OCI-LY7 (cell line): Measurements from ENCODE around the gene PFDN1. TPM values are rescaled to one million over a fixed set of nuclear protein-coding genes. Genes with fewer than 3 reads are reported as not detected.

Experiments used
- BruUV-seq: library from RNA; stranded (reverse); fragments of 400-500 nt; replicated peaks from 2 replicates; lab custom pipeline; 2021; lab: Mats Ljungman, UMichigan
- CTCF ChIA-PET: fragments of 300-600 bp; sonication (Branson Sonifier 250); formaldehyde crosslinking; loops from one replicate; lab custom pipeline; 2022; ENCODE audit warnings: antibody characterized with exemption; ENCODE audit not compliant: unreplicated experiment; lab: Charles Lee
- POLR2A ChIA-PET: fragments of 300-600 bp; sonication (Branson Sonifier 250); formaldehyde crosslinking; loops from one replicate; lab custom pipeline; 2022; ENCODE audit warnings: antibody characterized with exemption; lab: Charles Lee
- DNase-seq: peaks from one replicate; pipeline ENCODE4 v3.0.0-alpha.2; 2015; ENCODE audit warnings: low spot score
- H2AFZ ChIP-seq: fragments of 200-600 bp; sonication (generic), shearing (Covaris generic); 2 replicates; pipeline ENCODE4 v1.6.1; 2014; ENCODE audit warnings: mild to moderate bottlenecking, antibody characterized with exemption, low read length, moderate library complexity
- H3K27ac ChIP-seq: fragments of 200-600 bp; sonication (generic); 2 replicates; pipeline ENCODE4 v1.5.1; 2014; ENCODE audit warnings: mixed run types, low read depth, mild to moderate bottlenecking, moderate library complexity, low read length, inconsistent platforms; ENCODE audit not compliant: poor library complexity, severe bottlenecking
- H3K36me3 ChIP-seq: fragments of 200-600 bp; sonication (generic); 2 replicates; pipeline ENCODE4 v1.6.1; 2014; ENCODE audit warnings: mild to moderate bottlenecking, antibody characterized with exemption, low read length, moderate library complexity, mixed read lengths; ENCODE audit not compliant: insufficient read depth
- H3K4me1 ChIP-seq: fragments of 200-600 bp; sonication (generic); 2 replicates; pipeline ENCODE4 v1.5.1; 2014; ENCODE audit warnings: mild to moderate bottlenecking, low read length; ENCODE audit not compliant: insufficient read depth, poor library complexity, severe bottlenecking
- H3K4me2 ChIP-seq: fragments of 200-600 bp; sonication (generic); 2 replicates; pipeline ENCODE4 v1.6.1; 2014; ENCODE audit warnings: mild to moderate bottlenecking, low read length
- H3K4me3 ChIP-seq: fragments of 200-600 bp; sonication (generic); 2 replicates; pipeline ENCODE4 v1.5.1; 2014; ENCODE audit warnings: mild to moderate bottlenecking, low read depth, low read length; ENCODE audit not compliant: poor library complexity, severe bottlenecking
- H3K79me2 ChIP-seq: fragments of 200-600 bp; sonication (generic); 2 replicates; pipeline ENCODE4 v1.6.1; 2016; ENCODE audit warnings: low read depth, mild to moderate bottlenecking, low read length, moderate library complexity, mixed read lengths; ENCODE audit not compliant: insufficient read depth
- H3K9me2 ChIP-seq: fragments of 200-600 bp; sonication (generic); 2 replicates; pipeline ENCODE4 v1.6.1; 2016; ENCODE audit warnings: mild to moderate bottlenecking, low read length, mixed read lengths; ENCODE audit not compliant: insufficient read depth
- H3K9me3 ChIP-seq: fragments of 200-600 bp; sonication (generic); 2 replicates; pipeline ENCODE4 v1.6.1; 2014; ENCODE audit warnings: mild to moderate bottlenecking, mixed run types, low read length, mixed read lengths
- H4K20me1 ChIP-seq: fragments of 200-600 bp; sonication (generic); 2 replicates; pipeline ENCODE4 v1.6.1; 2014; ENCODE audit warnings: mild to moderate bottlenecking, antibody characterized with exemption, low read length, moderate library complexity, mixed read lengths; ENCODE audit not compliant: insufficient read depth
- CTCF ChIP-seq: fragments of 200-600 bp; sonication (generic); conservative IDR thresholded peaks from 2 replicates; pipeline ENCODE4 v1.5.1; 2014; ENCODE audit warnings: mild to moderate bottlenecking, antibody characterized with exemption, low read length, moderate library complexity, mixed read lengths
- EZH2phosphoT487 ChIP-seq: fragments of 200-600 bp; sonication (generic); IDR thresholded peaks from 2 replicates; pipeline ENCODE4 v1.6.1; 2018; ENCODE audit warnings: low read depth, borderline replicate concordance, mild to moderate bottlenecking, mixed run types, antibody characterized with exemption, low read length, moderate library complexity, mixed read lengths
- intact Hi-C: fragments of 100-400 bp; cut with micrococcal nuclease; formaldehyde crosslinking; loops from one replicate; pipeline ENCODE4 v1.10.0; 2022; ENCODE audit not compliant: unreplicated experiment
- total RNA-seq, 2 experiments: library from RNA; depleted of rRNA in 1 of 2; stranded (reverse); fragments of >200 nt in 1 of 2; shearing (Covaris generic) in 1 of 2; gene quantifications; 2 replicates each; pipeline ENCODE4 v1.2.3, GENCODE V29; 2014 to 2022

PFDN1 gene
- total RNA-seq, 2 experiments from 2014 or later: 51.3 to 73.9 TPM

GRCh38 chr5:140207250-140207964 lies 95.5 kb downstream of the PFDN1 start:
- Histone ChIP-seq H3K79me2 (no peaks in the 10 kb centered on the region), H3K36me3 (no peaks in the 10 kb centered on the region; the same call in 1 of the 2 replicates), H2AFZ (no peak overlapping the region), H3K4me2 (no peak overlapping the region), H3K9me2 (no peaks in the 10 kb centered on the region), H3K4me1 (no peaks in the 10 kb centered on the region), H4K20me1 (no peaks in the 10 kb centered on the region), H3K27ac (no peak overlapping the region), H3K9me3 (no peaks in the 10 kb centered on the region), H3K4me3 (no peak overlapping the region)
- TF ChIP-seq CTCF (no peak), EZH2phosphoT487 (no peak)
- CTCF ChIA-PET: interaction anchor here (0.7 kb wide), 1 partner anchor 25 kb away, joined by 3 read pairs; no protein-coding TSS in a partner anchor
- intact Hi-C loops: no loop called here
- POLR2A ChIA-PET: interaction anchor here (0.8 kb wide), 1 partner anchor 360 kb away, joined by 4 read pairs; no protein-coding TSS in a partner anchor
- BruUV-seq: no TSS peak
- no peak for DNase-seq

- ChIA-PET POLR2A (interaction anchor here (0.6 kb wide), 1 partner anchor 152 kb away, joined by 3 read pairs; no protein-coding TSS in a partner anchor), CTCF (no interaction called here)
- no peaks in the 10 kb centered on the region for H3K79me2 ChIP-seq
- H3K4me2 ChIP-seq: no peak overlapping the region
- H2AFZ ChIP-seq: no peak overlapping the region
- BruUV-seq: no TSS peak
- no peaks in the 10 kb centered on the region for H3K36me3 ChIP-seq
- no peaks in the 10 kb centered on the region for H3K9me2 ChIP-seq
- intact Hi-C loops: no loop called here
- TF ChIP-seq CTCF (peak; percentile 41), EZH2phosphoT487 (no peak)
- H3K27ac ChIP-seq: no peak overlapping the region
- no peaks in the 10 kb centered on the region for H4K20me1 ChIP-seq
- no peaks in the 10 kb centered on the region for H3K9me3 ChIP-seq
- H3K4me1 ChIP-seq: no peaks in the 10 kb centered on the region
- no peak overlapping the region for H3K4me3 ChIP-seq
- no peak for DNase-seq
These were observed 96.9 kb downstream of the PFDN1 start for GRCh38 chr5:140205952-140206351.

GRCh38 chr5:140205216-140205615 lies 97.7 kb downstream of the PFDN1 start:
- intact Hi-C loops: no loop called here
- no TSS peak for BruUV-seq
- no peak overlapping the region for H3K4me3 ChIP-seq
- DNase-seq: no peak
- H3K79me2 ChIP-seq: no peaks in the 10 kb centered on the region
- ChIA-PET CTCF (no interaction called here), POLR2A (no interaction called here)
- no peak overlapping the region for H2AFZ ChIP-seq
- no peak overlapping the region for H3K27ac ChIP-seq
- H4K20me1 ChIP-seq: no peaks in the 10 kb centered on the region
- H3K9me2 ChIP-seq: no peaks in the 10 kb centered on the region
- no peaks in the 10 kb centered on the region for H3K36me3 ChIP-seq
- TF ChIP-seq EZH2phosphoT487 (no peak), CTCF (no peak)
- H3K4me2 ChIP-seq: no peak overlapping the region
- H3K4me1 ChIP-seq: no peaks in the 10 kb centered on the region
- no peaks in the 10 kb centered on the region for H3K9me3 ChIP-seq
